Natural killer cell (primary cell): ENCODE results near the gene DUSP1. TPM values are rescaled to one million over a fixed set of nuclear protein-coding genes. Genes with fewer than 3 reads are reported as not detected.

Source experiments
- ATAC-seq, 3 donors: fragments of 150-1000 bp in 2 of 3; fragments of 200-7000 bp in 1 of 3; cut with Tn5 transposase; 1 replicate in 1 of 3; 2 replicates in 2 of 3; pipeline ENCODE4 v1.10.0; 2021; ENCODE audit warnings: mild to moderate bottlenecking in 2 of 3, moderate library complexity in 2 of 3
- DNase-seq, 2 donors: peaks; one replicate each; pipeline versions ENCODE4 v3.0.0 to v3.0.0-alpha.2; 2013 to 2021; ENCODE audit warnings: mixed read lengths in 1 of 2
- H3K27ac ChIP-seq: one replicate; pipeline ENCODE4 v1.5.1; 2013; ENCODE audit warnings: mild to moderate bottlenecking, low read length
- H3K27me3 ChIP-seq: one replicate; pipeline ENCODE4 v1.6.1; 2013; ENCODE audit warnings: low read length; ENCODE audit not compliant: control insufficient read depth, insufficient read depth
- H3K36me3 ChIP-seq: one replicate; pipeline ENCODE4 v1.6.1; 2013; ENCODE audit warnings: low read length; ENCODE audit not compliant: control insufficient read depth, insufficient read depth
- H3K4me1 ChIP-seq: one replicate; pipeline ENCODE4 v1.6.1; 2013; ENCODE audit warnings: low read length; ENCODE audit not compliant: control insufficient read depth, insufficient read depth
- H3K4me3 ChIP-seq: one replicate; pipeline ENCODE4 v1.5.1; 2013; ENCODE audit warnings: low read length
- H3K9me3 ChIP-seq: one replicate; pipeline ENCODE4 v1.6.1; 2013; ENCODE audit warnings: low read length; ENCODE audit not compliant: control insufficient read depth, insufficient read depth
- H3K27ac Mint-ChIP-seq, 2 donors: one replicate each; pipeline ENCODE4 v1.8.0; 2022; ENCODE audit warnings: mild to moderate bottlenecking in 2 of 2, mixed read lengths in 2 of 2, moderate library complexity in 1 of 2
- H3K27me3 Mint-ChIP-seq, 2 donors: one replicate each; pipeline ENCODE4 v1.8.0; 2022; ENCODE audit warnings: low read depth in 2 of 2, mixed read lengths in 2 of 2
- H3K36me3 Mint-ChIP-seq: one replicate; pipeline ENCODE4 v1.8.0; 2022; ENCODE audit warnings: mixed read lengths
- H3K4me1 Mint-ChIP-seq, 2 donors: one replicate each; pipeline ENCODE4 v1.8.0; 2022; ENCODE audit warnings: mixed read lengths in 2 of 2
- H3K4me3 Mint-ChIP-seq: one replicate; pipeline ENCODE4 v1.8.0; 2022; ENCODE audit warnings: mild to moderate bottlenecking, moderate library complexity, mixed read lengths
- H3K9me3 Mint-ChIP-seq, 2 donors: one replicate each; pipeline ENCODE4 v1.8.0; 2022; ENCODE audit warnings: mixed read lengths in 2 of 2
- WGBS: methylation state at CpG from one replicate; pipeline ENCODE4 v1.1.7; 2013; ENCODE audit warnings: missing lambda C conversion rate; ENCODE audit not compliant: insufficient coverage; 5-methylcytosine and 5-hydroxymethylcytosine counted together
- intact Hi-C: fragments of 100-400 bp; cut with micrococcal nuclease; formaldehyde crosslinking; loops from one replicate; pipeline ENCODE4 v1.14.2; 2022
- total RNA-seq, 4 donors: library from RNA; stranded (reverse); fragments of 120-200 nt in 1 of 4; gene quantifications; one replicate each; pipeline versions ENCODE4 v1.2.3 to v1.2.4, GENCODE V29; 2013 to 2022
- TF ChIP-seq, protein P1 (sequence below): fragments of 200-600 bp; IDR thresholded peaks from one replicate; pipeline ENCODE4 v1.8.0; 2022; ENCODE audit warnings: antibody characterized with exemption

DUSP1 gene
- total RNA-seq, 3 donors from 2014 or later (not counting 1 experiment from before 2014, with no cell fraction given): 1,579 to 2,725 (median 2,168) TPM

DNA sequence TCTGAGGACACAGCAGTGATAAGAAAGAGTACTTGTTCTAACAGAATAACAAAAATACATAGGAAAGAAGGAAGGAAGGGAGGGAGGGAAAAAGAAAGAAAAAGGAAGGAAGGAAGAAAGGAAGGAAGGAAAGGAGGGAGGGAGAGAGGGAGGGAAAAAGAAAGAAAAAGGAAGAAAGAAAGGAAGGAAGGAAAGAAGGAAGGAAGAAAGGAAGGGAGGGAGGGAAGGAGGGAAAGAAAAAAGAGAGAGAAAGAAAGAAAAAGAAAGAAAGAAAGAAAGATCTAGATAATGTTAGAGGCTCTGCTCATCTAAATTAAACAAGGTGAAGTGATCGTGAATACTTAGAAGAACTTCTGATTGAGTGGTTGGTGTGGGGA, 29.8 kb downstream of the DUSP1 start:
- no peak overlapping the region for H3K4me3 ChIP-seq
- DNase-seq: no peak
- Mint-ChIP-seq H3K4me1 (peaks cover 11 to 17% of the 10 kb centered on the region in 2 donors), H3K9me3 (no peaks in the 10 kb centered on the region), H3K27me3 (peaks cover 6 to 7% of the 10 kb centered on the region in 2 donors), H3K4me3 (no peak overlapping the region), H3K36me3 (no peaks in the 10 kb centered on the region), H3K27ac (peak overlapping the region; percentile 4 to 10)
- no peaks in the 10 kb centered on the region for H3K9me3 ChIP-seq
- peaks cover 33% of the 10 kb centered on the region for H3K4me1 ChIP-seq
- no peak overlapping the region for H3K27ac ChIP-seq
- intact Hi-C loops: no loop called here
- WGBS: 76% methylated on average over 1 of the region's 1 CpG
- no peaks in the 10 kb centered on the region for H3K27me3 ChIP-seq
- TF ChIP-seq, protein P1, sequence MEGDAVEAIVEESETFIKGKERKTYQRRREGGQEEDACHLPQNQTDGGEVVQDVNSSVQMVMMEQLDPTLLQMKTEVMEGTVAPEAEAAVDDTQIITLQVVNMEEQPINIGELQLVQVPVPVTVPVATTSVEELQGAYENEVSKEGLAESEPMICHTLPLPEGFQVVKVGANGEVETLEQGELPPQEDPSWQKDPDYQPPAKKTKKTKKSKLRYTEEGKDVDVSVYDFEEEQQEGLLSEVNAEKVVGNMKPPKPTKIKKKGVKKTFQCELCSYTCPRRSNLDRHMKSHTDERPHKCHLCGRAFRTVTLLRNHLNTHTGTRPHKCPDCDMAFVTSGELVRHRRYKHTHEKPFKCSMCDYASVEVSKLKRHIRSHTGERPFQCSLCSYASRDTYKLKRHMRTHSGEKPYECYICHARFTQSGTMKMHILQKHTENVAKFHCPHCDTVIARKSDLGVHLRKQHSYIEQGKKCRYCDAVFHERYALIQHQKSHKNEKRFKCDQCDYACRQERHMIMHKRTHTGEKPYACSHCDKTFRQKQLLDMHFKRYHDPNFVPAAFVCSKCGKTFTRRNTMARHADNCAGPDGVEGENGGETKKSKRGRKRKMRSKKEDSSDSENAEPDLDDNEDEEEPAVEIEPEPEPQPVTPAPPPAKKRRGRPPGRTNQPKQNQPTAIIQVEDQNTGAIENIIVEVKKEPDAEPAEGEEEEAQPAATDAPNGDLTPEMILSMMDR: peak; percentile 9
- no peaks in the 10 kb centered on the region for H3K36me3 ChIP-seq
- no peak for ATAC-seq

- Histone ChIP-seq H3K4me3 (no peak overlapping the region), H3K27ac (no peak overlapping the region), H3K27me3 (no peaks in the 10 kb centered on the region), H3K36me3 (no peaks in the 10 kb centered on the region), H3K4me1 (peaks cover 33% of the 10 kb centered on the region), H3K9me3 (no peaks in the 10 kb centered on the region)
- H3K36me3 Mint-ChIP-seq: no peaks in the 10 kb centered on the region
- TF ChIP-seq, protein P1: no peak
- H3K4me3 Mint-ChIP-seq: no peak overlapping the region
- no peaks in the 10 kb centered on the region for H3K9me3 Mint-ChIP-seq
- DNase-seq: no peak
- WGBS: 88% methylated on average over 10 of the region's 15 CpGs
- peaks cover 6 to 7% of the 10 kb centered on the region in 2 donors for H3K27me3 Mint-ChIP-seq
- peak overlapping the region in 1 of 2 donors; percentile 10 for H3K27ac Mint-ChIP-seq
- peaks cover 11 to 17% of the 10 kb centered on the region in 2 donors for H3K4me1 Mint-ChIP-seq
- intact Hi-C loops: no loop called here
- no peak for ATAC-seq
Observed at GRCh38 chr5:172740428-172741205, 30.4 kb downstream of the DUSP1 start.

DNA sequence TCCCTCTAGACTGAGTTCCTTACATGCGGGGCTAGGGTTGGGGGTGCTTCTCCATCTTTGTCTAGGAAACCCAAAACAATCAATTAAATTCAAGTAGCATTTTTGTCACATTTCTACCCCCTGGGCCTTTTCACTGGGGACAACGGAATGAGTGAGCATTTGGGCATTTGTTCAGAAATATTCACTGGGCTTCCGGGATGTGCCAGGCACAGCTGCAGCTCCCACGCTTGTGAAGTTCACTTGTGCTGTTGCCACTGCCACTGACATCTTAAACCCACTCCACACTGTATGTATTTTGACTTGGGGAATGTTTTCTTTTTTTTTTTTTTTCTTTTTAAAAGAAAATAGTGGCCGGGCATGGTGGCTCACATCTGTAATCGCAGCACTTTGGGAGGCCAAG, 31.6 kb downstream of the DUSP1 start:
- Mint-ChIP-seq H3K9me3 (no peaks in the 10 kb centered on the region), H3K36me3 (no peaks in the 10 kb centered on the region), H3K27me3 (peaks cover 7 to 9% of the 10 kb centered on the region in 2 donors), H3K4me1 (peaks cover 5 to 10% of the 10 kb centered on the region in 2 donors), H3K27ac (no peak overlapping the region), H3K4me3 (no peak overlapping the region)
- ATAC-seq (no peak), DNase-seq (no peak)
- Histone ChIP-seq H3K4me3 (no peak overlapping the region), H3K9me3 (no peaks in the 10 kb centered on the region), H3K27me3 (no peaks in the 10 kb centered on the region), H3K4me1 (peaks cover 27% of the 10 kb centered on the region), H3K36me3 (no peaks in the 10 kb centered on the region), H3K27ac (no peak overlapping the region)
- TF ChIP-seq, protein P1: no peak
- 92% methylated on average over 5 of the region's 6 CpGs for WGBS
- intact Hi-C loops: no loop called here
